Jurkat, Clone E6-1 (cell line): ENCODE data around the gene ARIH2.
"Not testable (repeated sequence)": the region's sequence is repeated elsewhere in the genome, so short reads cannot be mapped to it uniquely, and the experiment has no call there.

Experiments
- DNase-seq: peaks from one replicate; pipeline ENCODE4 v3.0.0-alpha.2; 2011; ENCODE audit warnings: low read depth, low spot score
- H3K4me3 ChIP-seq: 2 replicates; pipeline ENCODE4 v1.5.1; 2011; ENCODE audit warnings: mild to moderate bottlenecking, low read length, control low read depth, moderate library complexity

The ARIH2 gene

DNA sequence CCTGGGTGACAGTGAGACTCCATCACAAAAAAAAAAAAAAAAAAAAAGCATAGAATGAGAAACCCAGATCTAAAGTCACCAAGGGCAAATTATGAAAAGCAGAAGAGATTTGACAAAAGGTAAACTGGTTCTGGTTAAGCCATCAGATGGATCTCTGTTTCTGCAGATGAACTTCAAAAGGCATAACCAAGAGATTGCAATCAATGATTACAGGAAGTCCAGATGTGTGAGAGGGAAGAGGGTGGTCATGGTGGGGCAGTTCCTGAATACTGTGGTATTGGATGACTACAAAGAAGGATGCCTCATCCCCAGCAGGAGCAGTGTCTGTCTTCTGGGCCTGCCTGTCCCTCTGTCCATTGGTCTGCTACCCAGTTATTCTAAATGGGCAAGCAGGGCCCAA is 75.2 kb downstream of the ARIH2 start:
- no peak overlapping the region for H3K4me3 ChIP-seq
- no peak for DNase-seq

DNA sequence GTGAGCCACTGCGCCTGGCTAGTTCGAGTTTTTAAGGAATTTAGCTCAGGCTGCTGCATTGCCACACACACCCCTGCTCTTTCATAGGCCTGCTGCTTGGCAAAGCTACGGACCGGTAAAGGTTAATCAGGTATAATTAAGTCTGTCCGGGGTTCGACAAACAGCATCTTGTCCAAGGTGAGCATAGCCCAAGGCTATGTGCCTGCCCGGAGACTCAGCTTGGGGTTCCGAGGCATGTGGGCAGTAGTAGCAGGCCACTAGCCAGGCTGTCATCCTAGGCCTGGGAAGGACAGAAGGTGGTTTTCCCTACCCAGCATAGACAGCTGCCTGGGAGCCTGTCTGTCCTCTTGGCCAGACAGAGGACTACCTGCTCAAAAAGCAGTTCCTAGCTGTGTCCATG is 78.0 kb downstream of the ARIH2 start:
- DNase-seq, result no peak
- H3K4me3 ChIP-seq, result no peak overlapping the region

- DNase-seq, result no peak
- H3K4me3 ChIP-seq, result no peak overlapping the region
These were observed 78.5 kb downstream of the ARIH2 start for GRCh38 chr3:48997102-48997635.

GRCh38 chr3:48997714-48998637 is 79.3 kb downstream of the ARIH2 start:
- no peak for DNase-seq
- no peak overlapping the region for H3K4me3 ChIP-seq

- DNase-seq, result no peak
These were observed 80.6 kb downstream of the ARIH2 start for GRCh38 chr3:48999085-48999858.

DNA sequence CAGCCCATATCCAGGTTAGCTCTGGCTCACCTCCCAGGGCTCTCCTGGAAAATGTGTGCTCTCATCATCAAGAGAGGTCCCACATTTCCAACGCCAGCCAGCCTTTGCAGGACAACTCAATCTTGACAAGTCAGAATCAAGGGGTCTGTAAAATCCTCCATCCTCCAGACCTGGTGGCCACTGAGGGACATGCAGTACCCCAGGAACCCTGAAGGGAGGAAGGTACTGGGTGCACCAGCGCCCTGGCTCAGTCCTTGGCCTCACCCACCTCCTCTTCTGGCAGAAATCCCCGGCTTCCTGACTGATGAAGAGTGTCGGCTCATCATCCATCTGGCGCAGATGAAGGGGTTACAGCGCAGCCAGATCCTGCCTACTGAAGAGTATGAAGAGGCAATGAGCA is 82.5 kb downstream of the ARIH2 start:
- DNase-seq, result no peak
- no peak overlapping the region for H3K4me3 ChIP-seq

More at GRCh38 chr3:48999085-48999858, 80.6 kb downstream of the ARIH2 start:
- H3K4me3 ChIP-seq, result no peak overlapping the region

DNA sequence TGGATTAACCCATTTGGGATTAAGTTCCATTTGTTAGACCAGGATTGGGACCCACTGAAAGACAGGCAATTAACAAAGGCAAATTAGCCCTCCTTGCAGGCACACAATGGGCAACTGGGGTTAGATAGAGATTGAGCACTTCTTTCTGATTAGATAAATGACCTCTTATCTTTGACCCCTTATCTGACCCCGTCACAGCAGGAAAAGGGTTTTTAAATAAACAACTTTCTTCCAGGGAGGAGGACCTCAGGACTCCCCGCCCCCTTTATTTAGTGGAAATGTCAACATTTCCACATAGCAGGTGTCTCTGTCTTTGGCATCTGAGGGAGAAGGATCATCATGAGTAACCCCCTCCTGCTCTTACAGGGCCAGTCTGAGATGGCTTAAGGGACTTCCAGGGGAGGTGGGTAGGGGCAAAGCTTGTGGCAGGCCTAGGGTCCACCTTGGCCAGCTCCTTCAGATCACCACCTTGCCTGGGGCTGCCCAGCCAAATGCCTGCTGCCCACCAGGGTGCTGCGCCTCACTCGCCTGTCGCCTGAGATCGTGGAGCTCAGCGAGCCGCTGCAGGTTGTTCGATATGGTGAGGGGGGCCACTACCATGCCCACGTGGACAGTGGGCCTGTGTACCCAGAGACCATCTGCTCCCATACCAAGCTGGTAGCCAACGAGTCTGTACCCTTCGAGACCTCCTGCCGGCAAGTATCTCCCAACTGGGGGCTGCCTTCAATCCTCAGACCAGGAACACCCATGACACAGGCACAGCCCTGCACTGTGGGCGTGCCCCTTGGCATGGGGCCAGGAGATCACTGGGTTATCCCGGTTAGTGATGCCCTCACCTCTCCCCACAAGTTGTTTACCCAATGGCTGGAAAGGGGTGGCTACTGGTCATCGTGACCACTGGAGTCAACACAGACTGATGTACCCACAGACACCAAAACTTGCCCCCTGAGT is 86.0 kb downstream of the ARIH2 start:
- DNase-seq, result no peak

GRCh38 chr3:49005303-49005680 is 86.7 kb downstream of the ARIH2 start:
- no peak overlapping the region for H3K4me3 ChIP-seq
- no peak for DNase-seq

More for the DNA sequence above, 86.0 kb downstream of the ARIH2 start:
- no peak overlapping the region for H3K4me3 ChIP-seq

- no peak for DNase-seq
- H3K4me3 ChIP-seq, result peak overlapping the region; percentile 85
These were observed 87.4 kb downstream of the ARIH2 start for GRCh38 chr3:49005998-49006397.

DNA sequence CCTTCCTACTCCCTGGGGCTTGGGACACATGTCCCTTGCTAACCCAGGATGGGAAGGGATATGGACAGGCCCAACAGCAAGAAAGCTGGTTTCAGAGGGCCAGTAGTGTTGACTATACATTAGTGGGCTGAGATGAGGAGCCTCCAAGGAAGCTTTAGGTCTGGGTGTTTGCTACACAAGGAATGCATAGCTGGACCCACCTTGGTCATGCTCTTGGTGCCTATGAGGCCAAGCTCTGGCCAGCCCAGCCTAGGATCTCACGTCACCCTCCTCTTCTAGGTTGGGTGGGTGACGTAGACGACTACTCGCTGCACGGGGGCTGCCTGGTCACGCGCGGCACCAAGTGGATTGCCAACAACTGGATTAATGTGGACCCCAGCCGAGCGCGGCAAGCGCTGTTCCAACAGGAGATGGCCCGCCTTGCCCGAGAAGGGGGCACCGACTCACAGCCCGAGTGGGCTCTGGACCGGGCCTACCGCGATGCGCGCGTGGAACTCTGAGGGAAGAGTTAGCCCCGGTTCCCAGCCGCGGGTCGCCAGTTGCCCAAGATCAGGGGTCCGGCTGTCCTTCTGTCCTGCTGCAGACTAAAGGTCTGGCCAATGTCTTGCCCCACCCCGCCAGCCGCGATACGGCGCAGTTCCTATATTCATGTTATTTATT is 87.9 kb downstream of the ARIH2 start:
- no peak for DNase-seq
- peak overlapping the region; percentile 85 for H3K4me3 ChIP-seq

GRCh38 chr3:49007068-49007770 is 88.6 kb downstream of the ARIH2 start, which contains the start of gene WDR6:
WDR6 (plus strand) TSS chr3:49007391; CDS start chr3:49007432, 41 bp downstream.
- peak within 1 kb of the TSS; percentile 85 for H3K4me3 ChIP-seq
- DNase-seq, result peak; percentile 97

DNA sequence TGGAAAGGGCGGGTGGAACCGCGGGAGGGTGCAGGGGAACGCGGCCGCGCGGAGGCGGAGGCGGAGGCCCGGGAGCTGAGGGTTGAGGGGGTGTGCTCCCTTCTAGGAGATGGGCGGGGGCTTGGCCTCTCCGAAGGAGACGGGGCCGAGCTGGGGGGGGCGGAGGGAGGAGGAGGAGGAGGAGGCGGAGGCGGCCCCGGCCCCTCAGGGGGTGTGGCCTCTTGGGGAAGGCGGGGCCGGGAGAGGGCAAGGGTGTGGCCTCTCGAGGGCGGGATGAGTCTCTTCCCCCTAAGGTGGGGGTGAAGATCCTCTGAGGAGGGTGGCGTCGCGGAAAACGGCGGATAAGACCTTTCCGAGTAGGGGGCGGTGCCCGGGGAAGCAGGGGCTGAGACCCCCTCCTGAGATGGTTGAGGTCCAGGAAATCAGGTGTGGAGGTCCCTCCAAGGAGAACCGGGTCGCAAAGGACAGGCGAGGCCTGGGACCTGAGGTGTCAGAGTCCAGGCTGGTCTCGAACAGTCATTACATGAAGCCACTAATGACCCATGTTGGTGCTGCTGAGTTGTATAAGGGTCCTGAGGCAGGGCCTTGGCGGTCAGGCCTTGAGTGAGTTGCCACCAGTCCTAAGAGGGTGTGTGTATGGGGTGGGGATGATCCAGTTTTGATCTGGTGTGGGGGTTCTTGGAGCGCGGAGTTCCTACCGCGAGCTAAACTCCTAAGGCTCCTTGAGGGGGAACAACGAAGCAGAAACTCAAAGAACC is 89.3 kb downstream of the ARIH2 start:
- peak overlapping the region; percentile 85 for H3K4me3 ChIP-seq
- peak; percentile 76 for DNase-seq

DNA sequence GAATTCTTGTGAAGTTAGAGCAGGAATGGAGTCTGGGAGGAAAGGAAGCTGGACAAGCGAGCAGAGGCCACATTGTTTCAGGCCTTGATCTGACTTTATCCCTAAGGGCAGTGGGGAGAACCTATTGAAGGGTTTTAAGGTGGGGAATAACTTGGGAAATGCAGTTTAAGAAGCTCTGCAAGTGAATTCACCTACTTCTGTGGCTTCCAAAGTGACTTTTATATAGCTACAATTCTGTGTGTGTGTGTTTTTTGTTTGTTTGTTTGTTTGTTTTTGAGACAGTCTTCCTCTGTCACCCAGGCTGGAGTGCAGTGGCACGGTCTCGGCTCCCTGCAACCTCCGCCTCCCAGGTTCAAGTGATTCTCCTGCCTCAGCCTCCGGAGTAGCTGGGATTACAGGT is 90.0 kb downstream of the ARIH2 start:
- H3K4me3 ChIP-seq, result peak overlapping the region; percentile 85; the same call in 1 of the 2 replicates

DNA sequence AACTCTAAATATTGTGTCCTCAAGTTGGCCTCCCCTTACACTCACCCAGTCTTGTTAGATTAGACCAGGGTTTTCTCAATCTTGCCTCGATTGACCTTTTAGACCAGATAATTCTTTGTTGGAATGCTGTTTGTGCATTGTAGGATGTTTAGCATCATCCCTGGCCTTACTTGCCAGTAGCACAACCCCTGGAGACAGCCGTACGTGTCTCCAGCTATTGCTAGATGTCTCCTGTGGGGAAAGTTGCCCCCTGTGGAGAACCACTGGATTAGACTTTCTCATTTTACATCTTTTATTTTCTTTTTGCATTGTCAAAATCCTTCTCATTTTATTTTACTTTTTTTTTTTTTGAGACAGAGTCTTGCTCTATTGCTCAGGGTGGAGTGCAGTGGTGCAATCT is 90.8 kb downstream of the ARIH2 start:
- no peak overlapping the region for H3K4me3 ChIP-seq
- no peak for DNase-seq

More for the DNA sequence above, 90.0 kb downstream of the ARIH2 start:
- DNase-seq, result not testable (repeated sequence)

GRCh38 chr3:49012441-49013017 is 93.9 kb downstream of the ARIH2 start:
- no peak for DNase-seq
- H3K4me3 ChIP-seq, result no peak overlapping the region

GRCh38 chr3:49013113-49013737 is 94.6 kb downstream of the ARIH2 start:
- no peak for DNase-seq
- H3K4me3 ChIP-seq, result no peak overlapping the region
